Sigmoid colon (tissue), 7 donors: ENCODE measurements around the gene TNFRSF12A. TPM values are rescaled to one million over a fixed set of nuclear protein-coding genes. Genes with fewer than 3 reads are reported as not detected.

ENCODE experiments used
- DNase-seq: peaks from one replicate; pipeline ENCODE4 v3.0.0-alpha.2; 2019
- H3K27ac ChIP-seq, 4 donors: fragments of 200-600 bp; sonication (generic); one replicate each; pipeline ENCODE4 v1.5.1; 2016 to 2019; ENCODE audit warnings: mild to moderate bottlenecking in 1 of 4
- H3K27me3 ChIP-seq, 3 donors: fragments of 200-600 bp; sonication (generic); one replicate each; pipeline ENCODE4 v1.5.1; 2019; ENCODE audit warnings: mild to moderate bottlenecking in 1 of 3
- H3K36me3 ChIP-seq, 4 donors: fragments of 200-600 bp; sonication (generic); one replicate each; pipeline ENCODE4 v1.5.1; 2016 to 2019
- H3K4me1 ChIP-seq, 4 donors: fragments of 200-600 bp; sonication (generic); one replicate each; pipeline ENCODE4 v1.5.1; 2017 to 2019
- H3K4me3 ChIP-seq, 4 donors: fragments of 200-600 bp; sonication (generic); one replicate each; pipeline ENCODE4 v1.5.1; 2017 to 2019; ENCODE audit warnings: mild to moderate bottlenecking in 2 of 4, moderate library complexity in 1 of 4
- H3K9me3 ChIP-seq, 4 donors: fragments of 200-600 bp in 3 of 4; sonication (generic) in 3 of 4; one replicate each; pipeline versions ENCODE4 v1.5.1 to v1.6.1; 2013 to 2019
- CTCF ChIP-seq, 4 experiments: fragments of 450-650 bp in 3 of 4; fragments of 200-600 bp in 1 of 4; IDR thresholded peaks; one replicate each; pipeline ENCODE4 v1.5.1; 2016 to 2019; ENCODE audit warnings: antibody characterized with exemption in 4 of 4, mild to moderate bottlenecking in 3 of 4, moderate library complexity in 2 of 4
- EP300 ChIP-seq, 4 donors: sonication (generic); formaldehyde crosslinking; IDR thresholded peaks; one replicate each; pipeline ENCODE4 v1.6.1; 2017; ENCODE audit warnings: antibody characterized with exemption in 4 of 4
- POLR2A ChIP-seq, 2 donors: fragments of 450-650 bp; IDR thresholded peaks; one replicate each; pipeline ENCODE4 v1.6.1; 2016; ENCODE audit warnings: antibody characterized with exemption in 2 of 2, mild to moderate bottlenecking in 2 of 2, moderate library complexity in 2 of 2
- POLR2AphosphoS5 ChIP-seq, 4 donors: sonication (generic); formaldehyde crosslinking; IDR thresholded peaks; one replicate each; pipeline ENCODE4 v1.6.1; 2017; ENCODE audit warnings: antibody characterized with exemption in 4 of 4
- WGBS, 2 donors: extraction: QIAGEN DNeasy Blood & Tissue Kit; methylation state at CpG; one replicate each; pipeline ENCODE4 v1.1.7; 2013; 5-methylcytosine and 5-hydroxymethylcytosine counted together
- intact Hi-C: fragments of 100-400 bp; cut with DNase I; formaldehyde crosslinking; loops from one replicate; pipeline ENCODE4 v1.15.1; 2023
- polyA plus RNA-seq, 3 donors: library from polyadenylated mRNA; stranded (reverse); fragments of 200-250 nt; gene quantifications; one replicate each; pipeline ENCODE4 v1.2.3, GENCODE V29; 2013
- small RNA-seq, 3 donors: library from RNA; depleted of rRNA; stranded (forward); fragments of <200 nt; gene quantifications; one replicate each; pipeline ENCODE3, GENCODE V24; 2016
- total RNA-seq, 4 donors: library from RNA; depleted of rRNA; stranded (reverse); fragments of >200 nt; gene quantifications; one replicate each; pipeline ENCODE4 v1.1.0, GENCODE V29; 2016
- donor health status: healthy with polysubstance abuse.
- donor health status: Bipolar disorder and iron deficiency.
- donor health status: healthy.

TNFRSF12A gene
- total and polyA plus RNA-seq, 7 donors, result 6.1 to 78.2 (median 10.3) TPM

- WGBS, 2 donors, result 86 to 88% methylated on average over 7 of the region's 7 CpGs
- Histone ChIP-seq H3K27ac (no peak overlapping the region), H3K27me3 (no peaks in the 10 kb centered on the region), H3K36me3 (no peaks in the 10 kb centered on the region), H3K4me3 (no peak overlapping the region), H3K4me1 (no peaks in the 10 kb centered on the region), H3K9me3 (no peaks in the 10 kb centered on the region)
- intact Hi-C loops, result no loop called here
- TF ChIP-seq POLR2A (IDR thresholded peaks at IDR 0.05) (no peak), CTCF (IDR thresholded peaks at IDR 0.05) (no peak), POLR2AphosphoS5 (IDR thresholded peaks at IDR 0.05) (no peak), EP300 (IDR thresholded peaks at IDR 0.05) (no peak)
- no peak for DNase-seq
Measured at GRCh38 chr16:3071655-3072054, 51.5 kb downstream of the TNFRSF12A start.

Small RNAs within 50 kb of the gene (small RNA-seq; reads per million reads assigned to genes)
- 0 reads per million in 3 donors for gene LINC00514

Other genes with a start within 250 kb of the TNFRSF12A start
- 1,000 to 10,000 TPM in 1 of 4 donors, 100 to 1,000 TPM in 3; 329 to 1,166 (median 508) TPM for gene ELOB, start 243.1 kb upstream of the TNFRSF12A start, total RNA-seq
- 100 to 1,000 TPM; 454 to 984 (median 463) TPM for gene ELOB, start 243.1 kb upstream of the TNFRSF12A start, polyA plus RNA-seq
- gene PRSS33, start 232.8 kb upstream of the TNFRSF12A start, total RNA-seq, result not detected
- not detected for gene PRSS33, start 232.8 kb upstream of the TNFRSF12A start, polyA plus RNA-seq
- not detected for gene PRSS41, start 221.9 kb upstream of the TNFRSF12A start, total RNA-seq
- not detected for gene PRSS41, start 221.9 kb upstream of the TNFRSF12A start, polyA plus RNA-seq
- gene PRSS21, start 203.1 kb upstream of the TNFRSF12A start, total RNA-seq, result not detected
- under 1 TPM in 1 of 3 donors, not detected in 2; 0.58 TPM for gene PRSS21, start 203.1 kb upstream of the TNFRSF12A start, polyA plus RNA-seq
- gene ZG16B, start 190.1 kb upstream of the TNFRSF12A start, total RNA-seq, result not detected
- 100 to 1,000 TPM in 1 of 3 donors, 10 to 100 TPM in 2; 15.6 to 147 (median 55.0) TPM for gene ZG16B, start 190.1 kb upstream of the TNFRSF12A start, polyA plus RNA-seq
- not detected for gene PRSS22, start 162.2 kb upstream of the TNFRSF12A start, total RNA-seq
- 10 to 100 TPM in 1 of 3 donors, not detected in 2; 20.8 TPM for gene PRSS22, start 162.2 kb upstream of the TNFRSF12A start, polyA plus RNA-seq
- gene FLYWCH2, start 137.2 kb upstream of the TNFRSF12A start, total RNA-seq, result 10 to 100 TPM; 33.6 to 64.2 (median 55.8) TPM
- 10 to 100 TPM; 27.5 to 43.2 (median 30.7) TPM for gene FLYWCH2, start 137.2 kb upstream of the TNFRSF12A start, polyA plus RNA-seq
- gene FLYWCH1, start 108.4 kb upstream of the TNFRSF12A start, total RNA-seq, result 10 to 100 TPM; 28.6 to 51.5 (median 33.2) TPM
- 10 to 100 TPM in 1 of 3 donors, 1 to 10 TPM in 2; 6.9 to 19.5 (median 7.2) TPM for gene FLYWCH1, start 108.4 kb upstream of the TNFRSF12A start, polyA plus RNA-seq
- not detected for gene KREMEN2, start 56.1 kb upstream of the TNFRSF12A start, total RNA-seq
- gene KREMEN2, start 56.1 kb upstream of the TNFRSF12A start, polyA plus RNA-seq, result 1 to 10 TPM; 1.0 to 1.8 (median 1.6) TPM
- gene PAQR4, start 51.0 kb upstream of the TNFRSF12A start, total RNA-seq, result 1 to 10 TPM in 2 of 4 donors, under 1 TPM in 2; 0.83 to 3.6 (median 1.0) TPM
- 10 to 100 TPM in 1 of 3 donors, 1 to 10 TPM in 2; 3.6 to 22.1 (median 3.9) TPM for gene PAQR4, start 51.0 kb upstream of the TNFRSF12A start, polyA plus RNA-seq
- under 1 TPM in 1 of 4 donors, not detected in 3; 0.95 TPM for gene PKMYT1, start 39.9 kb upstream of the TNFRSF12A start, total RNA-seq
- gene PKMYT1, start 39.9 kb upstream of the TNFRSF12A start, polyA plus RNA-seq, result 10 to 100 TPM in 1 of 3 donors, 1 to 10 TPM in 2; 1.6 to 33.1 (median 4.2) TPM
- not detected for gene CLDN9, start 7.4 kb upstream of the TNFRSF12A start, total RNA-seq
- gene CLDN9, start 7.4 kb upstream of the TNFRSF12A start, polyA plus RNA-seq, result under 1 TPM in 1 of 3 donors, not detected in 2; 0.28 TPM
- not detected for gene CLDN6, start 2.2 kb upstream of the TNFRSF12A start, total RNA-seq
- gene CLDN6, start 2.2 kb upstream of the TNFRSF12A start, polyA plus RNA-seq, result not detected
- gene HCFC1R1, start 3.6 kb downstream of the TNFRSF12A start, total RNA-seq, result 10 to 100 TPM; 23.1 to 77.3 (median 32.2) TPM
- 10 to 100 TPM; 52.9 to 82.5 (median 53.1) TPM for gene HCFC1R1, start 3.6 kb downstream of the TNFRSF12A start, polyA plus RNA-seq
- gene THOC6, start 3.7 kb downstream of the TNFRSF12A start, total RNA-seq, result 10 to 100 TPM in 3 of 4 donors, 1 to 10 TPM in 1; 8.6 to 15.8 (median 13.4) TPM
- 10 to 100 TPM; 16.8 to 35.8 (median 18.5) TPM for gene THOC6, start 3.7 kb downstream of the TNFRSF12A start, polyA plus RNA-seq
- under 1 TPM in 2 of 4 donors, not detected in 2; 0.36 to 0.55 TPM for gene BICDL2, start 16.6 kb downstream of the TNFRSF12A start, total RNA-seq
- 10 to 100 TPM; 62.5 to 83.8 (median 74.9) TPM for gene BICDL2, start 16.6 kb downstream of the TNFRSF12A start, polyA plus RNA-seq
- gene MMP25, start 26.2 kb downstream of the TNFRSF12A start, total RNA-seq, result under 1 TPM in 3 of 4 donors, not detected in 1; under 0.01 to 0.41 (median 0.16) TPM
- 1 to 10 TPM; 1.8 to 3.7 (median 2.8) TPM for gene MMP25, start 26.2 kb downstream of the TNFRSF12A start, polyA plus RNA-seq
- gene IL32, start 45.3 kb downstream of the TNFRSF12A start, total RNA-seq, result 10 to 100 TPM in 3 of 4 donors, 1 to 10 TPM in 1; 8.6 to 27.1 (median 20.3) TPM
- 1,000 to 10,000 TPM in 1 of 3 donors, 100 to 1,000 TPM in 2; 464 to 2,189 (median 560) TPM for gene IL32, start 45.3 kb downstream of the TNFRSF12A start, polyA plus RNA-seq
- not detected for gene ZSCAN10, start 78.9 kb downstream of the TNFRSF12A start, total RNA-seq
- not detected for gene ZSCAN10, start 78.9 kb downstream of the TNFRSF12A start, polyA plus RNA-seq
- 10 to 100 TPM; 15.8 to 17.5 (median 16.7) TPM for gene ZNF205, start 92.2 kb downstream of the TNFRSF12A start, total RNA-seq
- 10 to 100 TPM in 2 of 3 donors, 1 to 10 TPM in 1; 6.6 to 12.6 (median 10.9) TPM for gene ZNF205, start 92.2 kb downstream of the TNFRSF12A start, polyA plus RNA-seq
- 10 to 100 TPM in 1 of 4 donors, 1 to 10 TPM in 3; 2.6 to 10.5 (median 5.0) TPM for gene ZNF213, start 114.7 kb downstream of the TNFRSF12A start, total RNA-seq
- gene ZNF213, start 114.7 kb downstream of the TNFRSF12A start, polyA plus RNA-seq, result 10 to 100 TPM in 1 of 3 donors, 1 to 10 TPM in 2; 7.2 to 11.3 (median 7.2) TPM
- gene OR1F1, start 167.8 kb downstream of the TNFRSF12A start, total RNA-seq, result not detected
- not detected for gene OR1F1, start 167.8 kb downstream of the TNFRSF12A start, polyA plus RNA-seq
- 1 to 10 TPM; 5.5 to 6.8 (median 6.2) TPM for gene ZNF200, start 214.8 kb downstream of the TNFRSF12A start, total RNA-seq
- 1 to 10 TPM; 2.8 to 4.9 (median 3.0) TPM for gene ZNF200, start 214.8 kb downstream of the TNFRSF12A start, polyA plus RNA-seq
- gene MEFV, start 236.3 kb downstream of the TNFRSF12A start, total RNA-seq, result 1 to 10 TPM; 1.2 to 2.9 (median 2.1) TPM
- gene MEFV, start 236.3 kb downstream of the TNFRSF12A start, polyA plus RNA-seq, result under 1 TPM; 0.60 to 0.92 (median 0.85) TPM